ENCODE results near the gene EPDR1.
"Not testable (repeated sequence)": the region's sequence is repeated elsewhere in the genome, so short reads cannot be mapped to it uniquely, and the experiment has no call there.

EPDR1 gene

DNA sequence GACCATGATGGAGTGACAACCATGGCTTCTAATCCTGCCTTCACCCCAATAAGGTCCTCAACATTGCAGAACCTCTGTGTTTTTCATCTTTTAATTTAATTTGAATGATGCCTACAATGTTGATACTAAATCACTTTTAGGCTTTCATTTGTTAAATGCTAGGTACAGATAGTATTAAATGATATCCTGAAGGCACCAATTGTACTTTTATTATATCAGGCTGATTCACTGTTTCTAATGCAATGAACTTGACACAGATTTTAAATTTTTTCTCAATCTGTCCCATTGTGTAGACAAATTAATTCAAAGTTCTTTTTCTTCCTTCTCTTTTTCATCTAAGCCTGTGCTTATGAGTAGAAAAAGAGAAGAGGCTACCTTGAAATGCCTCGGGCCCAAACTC lies 5.2 kb downstream of the EPDR1 start:
- in situ Hi-C loops (cut with MboI; ENCODE audit: low sequenced_read_pairs): no loop called here

DNA sequence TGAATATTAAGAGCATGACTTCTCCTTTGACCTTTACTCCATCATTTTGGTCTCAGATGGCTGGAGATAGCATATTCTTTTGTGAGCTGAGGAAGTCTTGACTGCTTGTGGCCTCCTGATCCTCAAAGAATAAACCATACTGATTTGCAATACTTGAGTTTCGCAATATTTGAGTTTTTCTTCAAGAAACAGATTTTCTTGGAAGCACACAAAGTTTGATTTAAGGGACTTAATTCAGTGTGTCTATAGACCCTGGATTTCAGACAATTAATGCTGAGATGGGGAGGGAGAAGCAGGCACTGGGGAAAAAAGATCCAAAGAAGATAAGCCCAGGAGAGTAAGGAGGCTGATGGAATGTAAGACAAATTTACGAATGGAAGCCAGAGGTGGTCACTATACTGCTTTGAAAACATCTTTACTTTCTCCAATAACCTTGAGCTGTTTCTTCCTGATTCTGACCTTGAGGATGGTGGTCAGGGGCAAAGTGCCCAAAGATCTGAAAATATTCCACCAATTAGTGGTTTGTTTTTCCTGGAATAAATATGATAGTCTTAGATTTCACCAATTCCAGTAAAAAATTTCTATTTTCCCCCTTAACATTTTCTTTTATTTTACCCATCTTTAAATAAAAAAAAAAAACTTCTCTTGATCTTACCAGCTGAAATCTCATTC lies 7.5 kb downstream of the EPDR1 start:
- in situ Hi-C loops (cut with MboI; ENCODE audit: low sequenced_read_pairs): no loop called here

DNA sequence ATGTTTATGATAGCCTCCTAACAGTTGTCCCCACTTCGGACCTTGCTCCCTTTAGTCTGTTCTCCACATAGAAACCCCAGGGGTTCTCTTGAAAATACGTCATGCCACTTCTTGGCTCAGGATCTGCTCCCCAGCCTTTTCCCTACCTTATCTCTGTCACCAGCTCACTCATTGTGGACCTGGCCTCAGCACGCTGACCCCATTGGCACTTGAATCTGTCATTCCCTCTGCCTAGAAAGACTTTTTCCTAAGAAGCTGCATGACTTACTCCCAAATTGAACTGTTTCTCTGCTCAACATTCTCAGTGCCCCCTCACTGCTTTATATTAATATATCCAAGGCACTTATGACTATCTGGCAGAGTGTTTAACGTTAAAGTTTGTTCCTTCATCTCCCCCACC lies 8.4 kb downstream of the EPDR1 start:
- in situ Hi-C loops (cut with MboI; ENCODE audit: low sequenced_read_pairs): no loop called here

DNA sequence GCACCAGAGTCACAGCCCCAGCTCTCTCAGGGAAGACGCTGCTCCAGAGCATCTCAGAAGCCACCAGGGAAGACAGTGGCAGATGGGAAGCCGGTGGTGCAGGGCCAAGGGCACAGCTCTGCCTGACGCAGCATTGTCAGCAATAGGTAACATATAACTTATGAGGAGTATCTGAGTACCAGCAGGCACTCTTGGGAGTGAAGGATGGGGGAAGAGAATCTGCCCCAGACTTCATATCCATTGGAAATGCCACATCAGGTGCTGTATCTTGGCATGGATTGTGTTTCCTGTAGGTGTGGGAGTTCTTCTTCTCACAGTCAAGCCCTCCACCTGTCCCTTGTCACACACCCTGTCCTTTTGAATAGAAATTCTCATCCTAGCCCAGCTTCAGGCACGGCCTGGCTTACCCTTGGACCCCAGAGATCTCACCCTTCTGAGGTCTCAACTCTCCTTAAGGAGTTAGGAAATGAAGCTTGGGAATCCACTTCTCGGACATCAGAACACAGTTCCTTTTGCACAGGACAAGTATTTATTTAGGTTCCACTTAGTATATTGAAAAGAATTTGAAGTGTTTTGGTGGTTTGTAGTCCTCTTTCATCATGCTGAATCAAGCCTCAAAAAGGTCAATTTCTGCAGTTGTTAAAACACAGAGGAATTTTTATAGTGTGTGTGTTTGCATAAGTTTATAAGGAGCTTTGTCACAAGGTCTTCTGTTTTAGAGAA lies 9.9 kb downstream of the EPDR1 start:
- in situ Hi-C loops (cut with MboI; ENCODE audit: low sequenced_read_pairs): no loop called here

DNA sequence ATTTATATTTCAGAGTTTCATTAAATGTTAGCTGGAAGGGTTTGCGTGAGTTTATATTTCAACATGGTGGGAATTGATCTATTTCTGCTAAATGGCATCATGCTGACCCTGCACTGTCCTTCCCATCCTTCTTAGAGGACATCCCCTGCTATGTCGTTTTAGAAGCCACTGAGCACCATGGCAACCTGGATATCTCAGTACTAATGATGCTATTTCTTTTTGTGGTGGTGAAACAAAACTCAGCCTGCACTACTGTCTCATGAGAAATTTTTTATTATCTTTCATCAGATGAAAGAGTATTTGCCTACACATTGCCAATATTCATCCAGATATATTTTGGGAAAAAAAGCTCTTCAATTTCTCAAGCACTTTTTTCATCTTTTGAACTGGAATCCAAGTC lies 12.1 kb downstream of the EPDR1 start:
- in situ Hi-C loops (cut with MboI; ENCODE audit: low sequenced_read_pairs): no loop called here

DNA sequence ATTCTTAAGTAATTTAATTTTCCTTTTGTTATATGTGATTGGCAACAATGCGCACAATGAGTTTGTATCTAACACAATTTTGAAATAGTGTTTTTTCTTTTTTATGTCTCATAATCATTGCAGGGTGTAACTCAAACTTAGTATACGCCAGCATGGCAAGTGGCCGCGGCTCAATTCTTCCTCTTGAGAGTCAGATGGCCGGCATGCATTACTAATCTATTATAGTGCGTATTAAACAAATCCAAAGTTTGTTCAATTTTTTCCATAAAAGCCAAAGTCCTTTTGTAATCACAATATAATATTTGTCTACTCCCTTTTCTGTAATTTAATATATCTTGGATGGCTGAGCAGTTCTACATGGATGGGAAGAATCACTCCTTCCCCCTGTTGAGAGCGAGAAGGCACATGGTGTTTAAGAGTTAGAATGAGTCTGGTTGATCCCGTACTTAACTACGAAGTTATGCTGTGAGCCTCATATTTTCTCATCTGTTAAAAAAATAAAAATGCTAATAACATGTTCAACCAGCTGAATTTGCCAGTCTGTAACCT lies 12.7 kb downstream of the EPDR1 start:
- in situ Hi-C loops (cut with MboI; ENCODE audit: low sequenced_read_pairs): no loop called here

DNA sequence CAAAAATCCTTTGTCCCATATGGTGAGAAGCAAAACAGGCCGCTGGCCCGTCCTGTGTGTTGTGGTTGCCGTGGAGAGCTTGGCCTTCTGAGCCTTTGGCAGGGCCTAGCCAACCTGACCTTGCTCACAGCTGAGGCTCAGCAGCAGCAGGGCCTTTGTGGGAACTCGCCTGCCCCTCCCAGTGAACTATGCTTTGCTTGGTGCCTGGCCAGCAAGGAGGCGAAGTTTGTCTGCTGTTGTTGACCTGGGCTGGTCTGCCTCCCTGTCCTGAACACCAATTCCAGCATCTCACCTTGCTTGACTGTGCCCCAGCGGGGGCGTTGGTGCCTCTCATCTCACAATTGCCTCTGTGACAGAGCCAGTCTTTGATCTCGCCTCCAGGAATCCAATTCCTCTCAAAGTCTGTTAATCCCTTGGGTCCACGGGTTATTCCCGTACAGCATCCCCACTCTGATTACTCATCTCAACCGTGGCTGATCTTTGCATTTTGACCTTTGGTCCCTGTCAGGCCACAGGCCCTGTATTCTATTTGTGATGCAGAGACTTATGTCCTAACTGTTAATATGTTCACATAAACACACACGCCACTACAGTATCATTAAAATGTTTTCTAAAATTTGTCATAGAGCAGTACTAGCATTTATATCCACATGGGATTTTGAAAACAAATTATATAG lies 22.6 kb downstream of the EPDR1 start:
- in situ Hi-C loops (cut with MboI; ENCODE audit: low sequenced_read_pairs): no loop called here

DNA sequence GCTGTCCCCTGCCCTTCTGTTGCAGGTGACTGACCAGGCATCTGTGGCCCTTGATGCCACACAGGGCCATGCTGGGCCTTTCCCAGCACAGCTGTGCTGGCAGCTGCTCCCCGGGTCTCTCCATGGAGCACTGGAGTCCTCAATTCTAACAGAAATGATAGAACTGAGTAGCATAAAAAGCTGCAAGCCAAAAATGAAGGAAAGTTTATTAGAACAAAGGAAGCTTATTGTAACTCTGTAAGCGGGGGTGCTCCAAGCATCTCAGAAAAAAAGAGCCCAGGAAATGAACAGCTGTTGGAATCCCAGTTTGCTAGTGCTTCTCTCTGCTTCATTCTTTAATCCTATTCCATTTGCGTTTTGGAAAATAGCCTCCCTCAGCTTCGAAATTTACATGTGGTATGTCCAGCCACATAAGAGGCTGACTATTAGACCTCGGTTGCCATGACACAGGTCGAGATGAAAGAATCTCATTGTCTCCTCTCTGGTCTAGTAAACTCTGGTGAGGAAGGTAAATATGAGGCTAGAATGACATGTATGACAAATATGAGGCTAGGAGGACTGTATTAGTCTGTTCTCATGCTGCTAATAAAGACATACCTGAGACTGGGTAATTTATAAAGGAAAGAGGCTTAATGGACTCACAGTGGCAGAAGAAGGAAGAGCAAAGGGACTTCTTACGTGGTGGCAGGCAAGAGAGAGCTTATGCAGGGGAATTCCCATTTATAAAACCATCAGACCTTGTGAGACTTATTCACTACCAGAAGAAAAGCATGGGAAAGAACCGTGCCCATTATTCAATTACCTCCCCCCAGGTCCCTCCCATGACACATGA lies 23.7 kb downstream of the EPDR1 start:
- in situ Hi-C loops (cut with MboI; ENCODE audit: low sequenced_read_pairs): no loop called here

DNA sequence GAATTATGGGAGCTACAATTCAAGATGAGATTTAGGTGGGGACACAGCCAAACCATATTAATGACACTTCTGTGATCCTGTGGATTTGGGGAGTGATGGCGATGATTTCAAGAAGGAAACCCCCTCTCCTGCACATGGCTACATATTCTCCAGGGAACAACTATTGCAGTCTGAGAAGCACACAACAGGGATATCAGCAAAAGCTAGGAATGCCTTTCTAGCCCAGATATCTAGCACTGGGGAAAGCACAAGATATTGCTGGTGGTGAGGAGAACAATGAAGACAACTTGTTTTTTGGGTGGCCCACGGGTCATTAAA lies 24.3 kb downstream of the EPDR1 start:
- in situ Hi-C loops (cut with MboI; ENCODE audit: low sequenced_read_pairs): no loop called here

DNA sequence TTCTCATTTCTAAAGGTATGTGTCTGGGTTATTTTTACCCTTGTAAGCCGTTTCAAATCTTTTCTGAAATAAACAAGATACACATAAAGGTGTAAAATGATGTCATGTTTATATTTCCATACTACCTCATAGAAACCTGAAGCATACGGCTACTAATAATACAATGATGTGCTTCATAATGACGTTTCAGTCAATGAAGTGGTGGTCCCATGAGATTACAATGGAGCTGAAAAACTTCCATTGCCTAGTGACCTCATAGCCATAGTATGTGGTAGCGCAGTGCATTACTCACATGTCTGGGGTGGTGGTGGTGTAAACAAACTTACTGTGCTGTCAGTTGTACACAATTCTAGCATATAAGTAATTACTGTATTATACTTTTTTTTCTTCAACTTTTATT lies 24.9 kb downstream of the EPDR1 start:
- in situ Hi-C loops (cut with MboI; ENCODE audit: low sequenced_read_pairs): no loop called here

DNA sequence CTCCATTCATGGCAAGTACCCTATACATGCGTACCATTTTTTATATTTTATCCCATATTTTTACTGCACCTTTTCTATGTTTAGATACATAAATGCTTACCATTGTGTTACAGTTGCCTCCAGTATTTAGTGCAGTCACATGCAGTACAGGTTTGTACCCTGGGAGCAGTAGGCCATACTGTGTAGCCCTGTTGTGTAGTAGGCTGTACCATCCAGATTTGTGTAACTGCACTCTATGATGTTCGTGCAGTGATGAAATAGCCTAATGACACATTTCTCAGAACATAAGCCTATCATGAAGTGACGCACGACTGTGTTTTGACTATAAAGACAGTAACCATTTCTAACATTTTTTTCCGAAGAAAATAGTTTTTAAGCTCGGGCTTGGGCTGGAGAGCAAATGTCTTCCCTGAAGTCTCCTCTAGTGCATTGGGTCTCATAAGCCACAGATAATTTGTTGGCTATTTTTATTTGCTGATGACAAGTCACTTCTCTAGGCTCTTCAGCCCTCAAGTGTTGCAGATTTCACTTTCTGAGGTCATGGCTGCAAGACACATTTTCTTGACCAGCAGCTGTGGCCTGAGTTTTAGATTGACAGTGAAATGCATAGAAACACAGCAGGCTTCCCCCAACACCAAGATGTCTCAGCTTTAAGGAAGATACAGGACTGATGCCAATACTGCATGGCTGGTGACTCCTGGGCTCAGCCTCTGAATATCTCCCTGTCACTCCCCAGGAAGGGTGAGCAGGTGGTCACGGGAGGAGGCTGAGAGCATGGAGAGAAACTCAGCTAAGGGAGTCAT lies 26.9 kb downstream of the EPDR1 start:
- in situ Hi-C loops (cut with MboI; ENCODE audit: low sequenced_read_pairs): no loop called here

DNA sequence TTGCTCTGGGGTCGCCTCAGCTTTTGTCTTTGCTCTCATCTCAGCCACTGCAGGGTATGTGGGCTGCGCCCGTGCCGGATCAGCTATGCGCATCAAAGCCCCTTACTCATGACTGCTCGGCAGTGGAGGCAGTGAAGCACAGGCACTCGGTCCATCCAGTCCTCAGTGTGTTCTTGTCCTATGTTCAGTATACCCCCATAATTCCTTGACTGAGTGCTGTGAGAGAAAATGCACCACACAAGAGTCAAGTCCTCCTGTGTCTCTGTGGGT lies 27.4 kb downstream of the EPDR1 start:
- in situ Hi-C loops (cut with MboI; ENCODE audit: low sequenced_read_pairs): no loop called here

DNA sequence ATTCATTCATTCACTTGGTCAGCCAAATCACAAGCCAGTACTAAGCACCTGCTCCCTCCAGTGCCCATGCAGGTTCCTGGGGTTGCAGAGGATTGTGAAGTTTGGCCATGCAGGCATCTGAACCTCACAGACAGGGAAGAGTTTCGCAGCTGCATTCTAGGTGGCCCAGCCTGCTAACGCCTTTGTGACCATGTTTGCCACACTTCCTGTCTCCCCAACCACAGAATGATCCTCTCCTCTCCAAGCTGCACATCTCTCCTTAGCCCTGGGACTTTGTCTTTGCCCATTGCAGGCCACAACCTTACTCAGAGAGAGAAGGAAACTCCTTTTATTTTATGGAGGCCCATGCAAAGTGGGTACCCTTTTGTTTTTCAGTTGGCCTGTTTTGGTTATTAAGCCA lies 31.8 kb downstream of the EPDR1 start:
- in situ Hi-C loops (cut with MboI; ENCODE audit: low sequenced_read_pairs): no loop called here

DNA sequence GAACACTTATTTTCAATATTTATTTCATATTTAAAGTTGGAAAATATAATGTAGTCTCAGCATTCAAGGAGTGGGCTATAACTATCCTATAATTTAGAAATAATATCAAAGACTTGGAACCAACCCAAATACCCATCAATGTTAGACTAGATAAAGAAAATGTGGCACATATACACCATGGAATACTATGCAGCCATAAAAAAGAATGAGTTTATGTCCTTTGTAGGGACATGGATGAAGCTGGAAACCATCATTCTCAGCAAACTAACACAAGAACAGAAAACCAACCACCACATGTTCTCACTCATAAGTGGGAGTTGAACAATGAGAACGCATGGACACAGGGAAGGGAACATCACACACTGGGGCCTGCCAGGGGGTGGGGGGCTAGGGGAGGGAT lies 33.8 kb downstream of the EPDR1 start:
- in situ Hi-C loops (cut with MboI; ENCODE audit: low sequenced_read_pairs): not testable (repeated sequence)

DNA sequence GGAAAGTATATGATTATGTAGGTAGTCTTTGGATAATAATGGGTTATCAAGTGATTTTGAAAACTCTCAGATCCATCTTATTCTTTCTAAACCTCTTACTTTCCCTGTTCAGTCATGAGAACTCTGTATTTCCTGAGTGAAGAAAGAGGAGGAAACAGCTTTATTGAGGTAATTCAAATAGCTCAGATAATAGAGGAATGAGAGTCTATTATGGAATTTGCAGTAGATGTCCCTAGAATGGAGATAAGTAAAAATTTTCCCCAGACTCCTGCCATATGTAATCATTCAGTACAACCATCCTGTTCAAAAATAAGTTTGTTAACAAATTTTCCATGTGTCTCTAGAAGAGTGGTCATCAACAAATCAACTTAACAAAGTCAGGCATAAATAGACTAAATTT lies 36.4 kb downstream of the EPDR1 start:
- in situ Hi-C loops (cut with MboI; ENCODE audit: low sequenced_read_pairs): no loop called here

DNA sequence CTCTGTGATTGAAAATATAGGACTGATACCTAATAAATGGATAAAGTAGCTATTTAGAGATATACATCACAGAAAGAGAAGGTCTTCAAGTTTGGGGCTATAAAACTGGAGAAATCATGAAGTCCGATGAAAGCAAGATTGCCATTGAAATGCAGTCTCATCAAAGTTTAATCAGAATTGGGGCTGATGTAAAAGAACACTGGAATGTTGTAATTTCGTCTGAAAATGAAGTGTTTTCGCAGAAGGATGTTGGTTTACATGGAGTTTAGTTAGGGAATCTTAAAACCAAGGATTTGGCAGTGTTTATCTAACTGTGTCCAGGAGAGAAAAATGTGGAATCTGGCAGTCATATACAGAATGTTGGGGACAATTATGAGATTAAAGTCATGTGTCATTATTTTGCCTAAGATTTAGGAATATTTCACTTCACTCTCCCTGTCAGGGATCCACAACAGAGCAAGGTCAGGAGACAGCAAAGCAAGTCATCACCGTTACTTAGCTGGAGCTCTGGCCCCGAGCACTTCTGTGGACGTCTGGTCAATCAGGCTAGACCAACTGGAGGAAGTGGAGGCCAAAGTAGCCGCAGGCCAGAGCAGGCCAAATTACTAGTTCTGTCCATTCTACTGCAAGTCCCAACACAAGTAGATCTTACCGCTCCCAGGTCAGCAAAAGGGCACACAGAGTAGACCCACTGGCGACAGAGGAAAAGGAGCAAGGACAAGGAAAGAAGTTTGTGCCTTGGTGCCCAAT lies 37.0 kb downstream of the EPDR1 start:
- in situ Hi-C loops (cut with MboI; ENCODE audit: low sequenced_read_pairs): no loop called here

DNA sequence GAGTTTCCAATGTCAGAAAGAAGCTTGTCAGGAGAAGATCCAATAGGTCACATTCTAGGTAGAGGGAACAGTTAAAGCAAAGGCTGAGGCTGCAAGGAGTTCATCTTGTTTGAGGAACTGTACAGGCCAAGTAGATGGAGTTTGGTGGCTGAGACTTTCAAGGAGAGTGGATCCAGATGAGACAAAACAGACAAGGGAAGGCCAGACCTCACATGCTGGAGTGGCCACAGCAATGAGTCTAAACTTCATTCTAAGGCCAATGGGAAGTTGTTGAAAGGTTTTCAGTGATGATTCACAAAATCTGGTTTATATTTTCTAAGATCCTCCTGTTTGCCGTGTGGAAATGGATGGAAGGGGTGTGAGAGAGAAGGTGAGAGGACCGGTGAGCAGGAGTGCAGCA lies 40.0 kb downstream of the EPDR1 start:
- in situ Hi-C loops (cut with MboI; ENCODE audit: low sequenced_read_pairs): no loop called here

DNA sequence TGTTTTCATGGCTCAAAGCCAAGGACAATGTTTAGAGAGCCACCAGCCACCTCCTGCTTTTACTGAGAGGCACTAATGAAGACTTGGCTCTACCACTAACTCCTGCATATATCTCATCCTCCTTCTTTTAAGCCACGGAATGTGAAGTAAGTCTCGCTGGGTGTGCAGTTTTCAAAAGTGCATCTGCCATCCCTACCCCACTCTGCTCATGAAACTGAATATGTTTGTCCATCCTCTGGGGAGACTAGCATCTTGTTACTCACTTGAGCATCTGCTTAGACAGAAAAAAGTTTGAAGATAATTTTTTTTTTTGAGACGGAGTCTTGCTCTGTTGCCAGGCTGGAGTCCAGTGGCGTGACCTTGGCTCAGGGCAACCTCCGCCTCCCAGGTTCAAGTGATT lies 40.8 kb downstream of the EPDR1 start:
- in situ Hi-C loops (cut with MboI; ENCODE audit: low sequenced_read_pairs): no loop called here

DNA sequence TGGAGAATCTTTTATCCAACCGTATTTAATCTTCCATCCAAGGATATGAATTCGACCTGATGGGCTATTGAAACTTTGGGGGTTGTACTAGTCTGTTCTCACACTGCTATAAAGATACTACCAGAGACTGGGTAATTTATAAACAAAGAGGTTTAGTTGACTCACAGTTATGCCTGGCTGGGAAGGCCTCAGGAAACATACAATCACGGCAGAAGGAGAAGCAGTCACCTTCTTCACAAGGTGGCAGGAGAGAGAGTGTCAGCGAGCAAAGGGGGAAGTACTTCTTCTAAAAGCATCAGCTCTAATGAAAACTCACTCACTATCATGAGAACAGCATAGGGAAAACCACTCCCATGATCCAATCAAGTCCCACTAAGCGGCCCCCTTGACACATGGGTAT lies 43.8 kb downstream of the EPDR1 start:
- in situ Hi-C loops (cut with MboI; ENCODE audit: low sequenced_read_pairs): no loop called here

DNA sequence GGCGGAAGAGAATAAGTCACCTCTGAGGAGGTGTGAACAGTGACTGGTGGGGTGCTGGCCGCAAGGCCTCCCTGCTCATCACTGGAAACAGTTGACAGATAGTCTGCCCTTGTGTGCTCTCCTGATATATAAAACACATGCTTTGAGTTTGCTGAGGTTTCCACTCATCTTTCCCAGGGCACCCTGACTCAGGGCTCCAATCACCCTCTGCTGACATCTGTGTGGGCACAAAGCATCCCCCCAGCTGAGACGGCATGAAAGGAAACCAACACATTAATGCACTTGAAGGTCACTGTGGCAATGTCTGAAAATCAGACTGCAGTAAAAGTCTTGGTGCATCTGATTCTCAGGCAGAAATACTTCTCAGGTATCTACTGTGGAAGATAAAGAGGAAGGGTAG lies 49.8 kb downstream of the EPDR1 start:
- in situ Hi-C loops (cut with MboI; ENCODE audit: low sequenced_read_pairs): no loop called here

Data from HL-60/S4 treated with retinoic acid at 250 ng/mL for 4 days and 3 days (cell line).